Hypothalamus (tissue), 51 donors: ENCODE measurements around the gene PPP1R37.

Experiments used
- DNase-seq, 51 donors: peaks; one replicate each; lab custom pipeline; 2025; lab: John Stamatoyannopoulos, UW

PPP1R37 gene

GRCh38 chr19:45070861-45071544 is 22.0 kb upstream of the PPP1R37 start:
- no peak for DNase-seq

DNA sequence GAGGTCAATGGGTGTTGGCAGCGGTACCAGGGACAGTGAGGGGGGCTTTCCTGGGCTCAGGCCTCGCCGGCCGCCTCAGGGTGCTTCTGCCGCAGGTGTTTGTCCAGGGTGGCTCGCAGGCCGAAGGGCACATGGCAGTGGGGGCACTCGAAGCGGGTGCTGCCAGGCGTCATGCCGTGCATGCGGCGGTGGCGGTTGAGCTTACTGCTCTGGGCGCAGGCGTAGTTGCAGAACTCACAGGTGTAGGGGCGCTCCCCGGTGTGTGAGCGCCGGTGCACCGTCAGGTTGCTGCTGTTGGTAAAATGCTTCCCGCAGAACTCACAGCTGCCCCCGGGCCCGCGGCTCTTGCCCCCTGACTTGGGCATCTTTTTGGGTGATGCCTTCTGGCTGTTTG is 21.4 kb upstream of the PPP1R37 start:
- no peak for DNase-seq

- no peak for DNase-seq
These were observed 20.8 kb upstream of the PPP1R37 start for GRCh38 chr19:45071969-45072790.

GRCh38 chr19:45074744-45075300 is 18.2 kb upstream of the PPP1R37 start:
- DNase-seq: no peak

DNA sequence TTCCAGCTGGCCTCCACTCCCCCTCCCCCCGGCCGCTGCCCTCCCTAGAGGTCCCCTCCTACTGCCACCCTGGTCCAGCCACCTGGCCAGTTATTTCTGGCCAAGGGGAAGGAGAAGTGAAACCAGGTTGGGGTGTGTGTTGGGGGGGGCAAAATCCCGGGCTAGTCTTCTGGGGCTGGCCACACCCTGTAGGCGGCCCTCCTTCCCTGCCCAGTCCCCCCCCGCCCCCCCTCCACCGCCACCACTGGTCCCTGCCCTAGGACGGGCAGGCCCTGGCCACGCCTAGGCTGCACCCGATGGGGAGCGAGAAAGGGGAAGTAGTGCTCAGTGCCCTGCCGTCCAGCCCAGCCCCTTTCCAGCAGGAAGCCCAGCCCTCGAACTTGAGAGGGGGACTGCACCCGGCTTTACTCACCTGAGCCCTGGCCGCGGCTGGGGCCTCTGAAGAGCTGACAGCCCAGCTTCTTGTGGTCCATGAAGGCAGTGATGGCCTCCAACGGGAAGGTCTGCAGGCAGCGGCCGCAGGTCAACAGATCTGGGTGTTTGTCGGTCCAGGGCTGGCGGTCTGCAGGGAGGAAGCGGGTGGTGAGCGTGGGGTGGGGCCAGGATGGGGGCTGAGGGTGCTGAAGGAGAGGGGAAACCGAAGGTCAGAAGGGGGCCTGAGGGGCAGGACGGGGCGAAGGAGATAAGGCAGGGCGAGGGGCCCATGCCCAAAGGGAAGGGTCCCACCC is 17.5 kb upstream of the PPP1R37 start:
- DNase-seq: peak in 31 of 51 donors; percentile 5 to 61 (median 28)

DNA sequence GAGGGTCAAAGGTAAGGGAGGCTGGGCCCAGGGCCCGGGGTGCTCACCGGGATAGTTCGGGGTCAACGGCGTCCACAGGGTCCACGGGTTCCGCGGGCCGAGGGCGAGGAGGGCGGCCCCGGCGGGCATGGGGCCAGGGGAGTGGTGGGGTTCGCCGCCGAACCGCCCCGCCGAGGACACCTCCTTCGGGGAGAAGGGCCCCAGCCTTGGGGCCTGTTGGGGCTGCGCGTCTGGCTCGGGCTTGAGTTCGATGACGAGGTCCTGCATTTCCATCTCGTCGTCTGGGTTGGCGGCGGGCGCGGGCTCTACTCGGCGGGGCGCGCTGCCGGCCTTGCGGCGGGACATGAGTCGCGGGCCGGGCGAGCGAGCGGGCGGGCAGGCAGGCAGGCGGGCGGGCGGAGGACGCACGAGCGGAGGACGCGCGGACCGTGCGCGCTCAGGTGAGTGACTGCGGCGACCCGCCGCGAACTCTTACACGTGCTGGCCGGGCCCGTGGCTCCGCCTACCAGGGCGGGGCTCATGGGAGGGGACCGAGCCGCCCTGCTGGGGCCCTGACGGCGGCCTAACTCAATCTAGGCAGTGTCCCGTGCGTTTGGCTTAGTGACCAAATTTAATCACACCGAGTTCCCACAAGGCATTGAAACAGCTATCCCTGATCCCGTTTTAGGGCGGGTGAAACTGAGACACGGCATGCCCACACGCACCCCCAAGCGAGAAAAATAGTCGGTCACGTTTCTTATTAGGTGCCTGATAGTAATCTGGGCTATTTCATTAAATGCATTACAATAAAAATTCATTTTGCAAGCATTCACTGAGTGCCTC is 16.7 kb upstream of the PPP1R37 start, which contains the start of gene ZNF296:
ZNF296 (minus strand) TSS at position 450 of the 822 bp plus-strand sequence; CDS start at position 345, 105 bp downstream.
- DNase-seq: peak in 20 of 51 donors; percentile 4 to 46 (median 18)

DNA sequence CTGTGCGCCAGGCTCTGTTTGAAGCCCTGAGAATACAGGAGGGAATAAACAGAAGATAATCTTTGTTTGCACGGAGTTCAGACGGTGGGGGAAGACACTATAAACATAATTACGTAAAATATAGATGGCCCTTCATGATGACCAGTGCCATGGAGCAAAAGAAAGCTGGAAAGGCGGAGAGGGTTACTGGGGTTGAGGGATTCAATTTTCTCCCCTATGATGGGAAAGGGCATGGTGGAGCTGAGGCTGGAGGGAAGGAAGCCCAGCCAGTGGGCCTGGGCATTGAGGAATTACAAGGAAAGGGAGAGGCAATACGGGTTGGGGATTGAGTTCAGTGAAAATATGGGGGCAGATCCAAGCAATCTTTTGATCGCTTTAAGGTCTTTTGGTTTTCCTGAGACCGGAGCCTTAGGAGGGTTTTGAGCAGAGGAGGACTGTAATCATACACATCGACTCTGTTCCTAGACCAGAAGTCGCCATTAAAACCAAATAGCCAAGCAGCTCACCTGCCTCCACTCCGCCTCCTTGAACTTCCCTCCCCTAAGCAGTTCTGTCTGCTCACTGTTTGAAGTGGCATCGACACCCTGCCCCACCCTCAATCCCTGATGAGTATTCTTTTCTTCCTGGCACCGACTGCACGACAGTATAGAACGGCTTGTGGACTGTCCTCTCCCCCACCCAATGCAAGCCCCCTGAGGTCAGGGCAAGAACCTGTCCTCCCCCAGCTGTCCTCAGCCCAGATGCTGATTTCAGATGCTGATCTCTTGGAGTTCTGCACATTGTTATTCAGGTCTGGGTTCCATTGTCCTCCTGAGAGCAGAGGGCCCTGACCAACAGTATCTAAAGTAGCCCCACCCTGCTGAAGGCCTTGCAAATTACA is 15.9 kb upstream of the PPP1R37 start:
- no peak for DNase-seq

GRCh38 chr19:45078390-45079062 is 14.5 kb upstream of the PPP1R37 start:
- no peak for DNase-seq

DNA sequence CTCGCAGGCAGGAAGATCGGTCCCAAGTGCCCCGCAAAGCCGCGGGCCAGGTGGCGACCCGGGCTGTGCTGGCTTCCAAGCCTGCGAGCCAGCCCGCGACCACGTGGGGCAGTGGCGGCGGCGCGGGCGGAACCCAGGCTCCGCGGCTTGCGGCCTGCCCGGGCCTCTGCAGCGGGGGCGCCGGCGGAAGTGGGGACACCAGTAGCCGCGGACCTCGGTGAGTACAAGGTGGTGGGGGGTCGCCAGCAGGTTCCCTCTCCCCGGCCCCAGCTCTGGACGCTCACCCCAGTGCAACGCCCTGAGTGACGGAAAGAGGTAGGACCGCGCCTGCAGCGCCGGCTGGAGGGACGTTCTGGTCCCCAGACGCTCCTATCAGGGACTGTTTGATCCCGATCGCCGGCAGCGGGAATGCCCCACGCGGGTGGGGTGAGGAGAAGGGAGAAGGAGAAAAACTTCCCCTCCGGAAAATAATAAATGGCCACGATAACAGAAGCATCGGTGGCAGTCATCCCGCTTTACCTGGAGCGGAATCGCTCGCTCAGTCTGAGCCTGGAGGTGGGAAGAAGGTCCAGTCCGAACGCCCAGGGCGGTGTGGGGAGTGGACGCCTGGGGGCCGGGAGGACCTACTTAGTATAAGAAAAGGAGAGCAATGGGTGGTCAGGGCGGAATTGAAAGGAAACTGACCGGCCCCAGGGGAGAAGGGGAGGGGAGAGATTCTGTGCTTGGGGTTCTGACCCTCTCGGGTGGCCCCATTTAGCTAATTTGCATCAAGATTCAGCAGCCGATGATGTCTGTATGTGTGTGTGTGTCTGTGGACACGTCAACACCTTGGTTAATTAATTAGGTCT is 13.7 kb upstream of the PPP1R37 start, which contains the start of gene GEMIN7:
GEMIN7 (plus strand) TSS at position 198 of the 848 bp plus-strand sequence. CDS start 10,855 bp downstream, outside the sequence.
- DNase-seq: peak in 50 of 51 donors; percentile 11 to 85 (median 56)

DNA sequence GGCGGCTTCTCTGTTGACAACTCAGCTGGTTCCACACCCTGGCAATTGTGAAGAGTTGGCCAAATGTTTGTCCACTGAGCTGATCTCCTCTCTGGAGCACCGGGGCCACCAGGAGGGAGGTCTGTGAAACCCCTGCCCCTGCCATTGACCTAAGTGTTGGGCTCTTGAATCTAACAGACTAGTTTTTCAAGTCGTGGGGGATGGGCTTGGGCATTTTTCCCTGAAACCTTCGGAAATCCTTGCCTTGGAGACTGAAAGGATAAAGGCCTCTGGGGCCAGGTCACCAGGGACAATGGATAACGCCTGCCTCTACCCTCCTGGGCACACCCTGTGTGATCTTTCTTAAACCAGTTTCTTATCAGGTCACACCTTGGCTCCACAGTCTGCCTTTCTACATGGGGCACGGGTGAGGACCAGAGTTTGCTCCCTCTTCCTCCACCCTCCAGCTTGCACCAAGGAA is 13.0 kb upstream of the PPP1R37 start:
- DNase-seq: no peak

DNA sequence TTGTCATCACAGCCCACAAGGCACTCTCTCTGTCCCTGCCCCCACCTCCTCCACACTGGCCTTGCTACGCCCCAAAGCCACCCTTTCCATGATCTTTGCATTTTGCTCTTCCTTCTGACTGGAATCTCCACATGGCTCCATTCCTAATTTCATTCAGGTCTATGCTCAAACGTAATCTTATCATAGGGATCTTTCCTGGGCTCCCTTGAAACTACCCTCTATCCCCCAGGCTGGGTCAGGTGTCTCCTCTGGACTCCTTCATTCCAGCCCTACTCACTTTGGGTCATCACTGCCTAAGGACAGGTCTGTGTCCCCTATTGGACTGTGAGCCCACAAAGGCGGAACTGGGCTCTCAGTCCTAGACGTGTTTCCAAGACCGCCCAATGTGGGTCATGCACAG is 10.8 kb upstream of the PPP1R37 start:
- DNase-seq: no peak

- no peak for DNase-seq
These were observed 6.5 kb upstream of the PPP1R37 start for GRCh38 chr19:45086480-45086879.

DNA sequence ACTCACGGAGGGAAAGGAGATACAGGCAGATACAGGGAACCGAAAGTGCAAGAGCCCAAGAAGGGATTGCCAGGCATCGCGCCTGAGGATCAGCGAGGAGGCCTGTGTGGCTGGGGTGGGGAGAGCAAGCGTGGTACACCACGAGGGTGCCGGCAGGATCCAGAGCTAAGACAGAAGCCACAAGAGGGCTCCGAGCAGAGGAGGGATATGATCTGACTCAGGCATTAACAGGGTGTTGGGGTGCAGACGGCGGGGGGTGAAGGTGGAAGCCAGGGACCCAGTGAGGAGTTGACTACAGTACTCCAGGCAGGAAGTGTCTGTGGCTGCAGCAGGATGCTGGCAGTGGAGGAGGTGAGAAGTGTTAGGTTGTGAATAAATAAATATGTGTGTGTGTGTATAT is 5.4 kb upstream of the PPP1R37 start:
- no peak for DNase-seq

DNA sequence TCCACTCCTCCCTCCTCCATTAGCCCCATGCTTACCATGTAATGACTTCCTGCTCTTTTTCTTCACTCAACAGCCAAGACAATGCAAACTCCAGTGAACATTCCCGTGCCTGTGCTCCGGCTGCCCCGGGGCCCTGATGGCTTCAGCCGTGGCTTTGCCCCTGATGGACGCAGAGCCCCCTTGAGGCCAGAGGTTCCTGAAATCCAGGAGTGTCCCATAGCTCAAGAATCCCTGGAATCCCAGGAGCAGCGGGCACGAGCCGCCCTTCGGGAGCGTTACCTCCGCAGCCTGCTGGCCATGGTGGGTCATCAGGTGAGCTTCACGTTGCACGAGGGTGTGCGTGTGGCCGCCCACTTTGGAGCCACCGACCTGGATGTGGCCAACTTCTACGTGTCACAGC is 2.9 kb upstream of the PPP1R37 start:
- DNase-seq: no peak

DNA sequence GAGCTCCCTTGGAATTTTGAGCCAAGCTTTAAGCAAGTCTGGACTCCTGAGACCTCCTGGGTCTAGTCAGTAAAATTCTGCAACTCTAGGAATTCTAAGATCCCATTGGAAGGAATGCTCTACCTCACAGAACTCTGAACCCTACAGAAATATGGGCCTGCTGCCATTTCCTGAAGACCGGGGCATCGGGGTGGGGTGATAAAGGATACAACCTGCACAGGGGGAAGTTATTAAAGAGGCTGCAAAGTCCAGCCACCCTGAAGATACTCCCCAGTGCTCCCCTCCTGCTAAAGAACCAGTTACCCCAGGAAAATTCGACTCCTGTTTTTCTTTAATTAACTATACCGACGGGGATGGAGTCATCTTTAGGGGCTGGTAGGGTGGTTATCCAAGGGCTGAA is 2.4 kb upstream of the PPP1R37 start:
- DNase-seq: no peak

DNA sequence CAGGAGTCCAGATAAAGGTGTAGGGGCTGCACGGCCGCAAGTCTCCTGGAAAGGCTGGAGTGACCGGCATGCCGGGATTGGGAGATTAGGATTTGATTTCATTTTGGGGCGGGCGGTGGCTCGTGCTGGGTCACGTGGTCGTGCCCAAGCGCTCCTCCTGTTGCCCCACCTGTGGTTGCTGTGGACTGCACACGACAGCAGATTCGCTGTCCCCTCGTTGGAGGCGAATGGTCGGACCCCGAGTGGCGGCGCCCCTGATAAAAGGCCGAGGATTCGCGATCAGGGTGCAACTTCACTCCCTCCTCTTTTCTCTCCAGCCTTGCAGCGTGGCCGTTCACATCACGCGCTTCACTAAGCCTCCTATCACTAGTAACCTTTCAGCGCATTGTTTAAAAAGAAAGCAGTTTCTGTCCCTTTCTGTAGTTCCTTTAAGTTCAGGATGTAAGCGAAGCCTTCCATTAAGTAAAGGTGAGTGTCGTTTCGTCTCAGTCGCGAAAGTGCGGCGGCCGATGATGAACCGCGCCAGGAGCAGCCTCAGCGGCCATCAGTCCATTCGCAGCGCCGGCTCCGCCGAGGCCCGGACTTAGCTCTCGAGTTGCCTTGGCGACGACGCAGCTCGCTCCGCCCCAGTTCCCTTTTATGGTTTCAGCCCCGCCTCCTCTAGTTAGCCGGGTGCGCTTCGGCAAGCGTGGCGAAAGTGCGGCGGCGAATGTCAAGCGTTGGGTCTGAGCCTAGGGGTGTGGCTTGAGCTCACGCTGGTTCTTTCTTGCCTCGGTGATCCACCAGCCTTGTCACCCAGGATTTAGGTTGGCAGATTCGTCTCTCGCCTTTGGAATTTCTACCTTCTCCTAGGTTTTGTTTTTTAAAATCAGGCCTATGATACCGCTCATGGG is 1.7 kb upstream of the PPP1R37 start:
- peak; percentile 74 to 100 (median 97) for DNase-seq
